Activated T-helper 1 cell treated with Interleukin-2 at 50 U/mL for 16 hours (primary cell): Measurements from ENCODE around the gene C10orf67.
A peak's percentile ranks its signal among the peaks of the same experiment; 100 is the strongest.
"Not testable (repeated sequence)": the region's sequence is repeated elsewhere in the genome, so short reads cannot be mapped to it uniquely, and the experiment has no call there.

Experiments
- DNase-seq: peaks from one replicate; pipeline ENCODE4 v3.0.0-alpha.2; 2020; ENCODE audit warnings: low read depth

C10orf67 gene

GRCh38 chr10:23362069-23362830 is 17.7 kb upstream of the C10orf67 start:
- DNase-seq = no peak

- no peak for DNase-seq
These were observed 17.1 kb upstream of the C10orf67 start for GRCh38 chr10:23361665-23362064.

GRCh38 chr10:23359692-23360380 is 15.2 kb upstream of the C10orf67 start:
- no peak for DNase-seq

- DNase-seq = no peak
These were observed 13.8 kb upstream of the C10orf67 start for GRCh38 chr10:23358357-23358756.

- no peak for DNase-seq
These were observed 10.2 kb upstream of the C10orf67 start for GRCh38 chr10:23354630-23355279.

- no peak for DNase-seq
These were observed 7.4 kb upstream of the C10orf67 start for GRCh38 chr10:23351926-23352519.

- DNase-seq = not testable (repeated sequence)
These were observed 6.1 kb upstream of the C10orf67 start for GRCh38 chr10:23350706-23351105.

- no peak for DNase-seq
These were observed 1.3 kb upstream of the C10orf67 start for GRCh38 chr10:23345861-23346260.

- DNase-seq = peak; percentile 22
These were observed 881 bp downstream of the C10orf67 start for GRCh38 chr10:23343591-23344240.

GRCh38 chr10:23342213-23342884 is 2.2 kb downstream of the C10orf67 start:
- no peak for DNase-seq

- no peak for DNase-seq
These were observed 3.6 kb downstream of the C10orf67 start for GRCh38 chr10:23341004-23341403.

GRCh38 chr10:23340354-23340753 is 4.2 kb downstream of the C10orf67 start:
- DNase-seq = no peak

- no peak for DNase-seq
These were observed 5.7 kb downstream of the C10orf67 start for GRCh38 chr10:23338886-23339285.

- DNase-seq = no peak
These were observed 6.3 kb downstream of the C10orf67 start for GRCh38 chr10:23338155-23338828.

GRCh38 chr10:23337616-23338015 is 7.0 kb downstream of the C10orf67 start:
- no peak for DNase-seq

- DNase-seq = no peak
These were observed 12.9 kb downstream of the C10orf67 start for GRCh38 chr10:23331567-23332301.

GRCh38 chr10:23330948-23331347 is 13.6 kb downstream of the C10orf67 start:
- no peak for DNase-seq

GRCh38 chr10:23326544-23327307 is 17.9 kb downstream of the C10orf67 start:
- no peak for DNase-seq

- DNase-seq = no peak
These were observed 19.5 kb downstream of the C10orf67 start for GRCh38 chr10:23325132-23325531.
